HG03095 (cell line): Measurements from ENCODE around the gene KAZN.

ENCODE experiments used
- ATAC-seq: cut with Tn5 transposase; IDR thresholded peaks from one replicate; pipeline ENCODE4 v1.9.1; 2021; ENCODE audit warnings: moderate library complexity; ENCODE audit not compliant: unreplicated experiment

Gene KAZN

GRCh38 chr1:14784790-14785773, 186.6 kb downstream of the KAZN start:
- no peak for ATAC-seq

DNA sequence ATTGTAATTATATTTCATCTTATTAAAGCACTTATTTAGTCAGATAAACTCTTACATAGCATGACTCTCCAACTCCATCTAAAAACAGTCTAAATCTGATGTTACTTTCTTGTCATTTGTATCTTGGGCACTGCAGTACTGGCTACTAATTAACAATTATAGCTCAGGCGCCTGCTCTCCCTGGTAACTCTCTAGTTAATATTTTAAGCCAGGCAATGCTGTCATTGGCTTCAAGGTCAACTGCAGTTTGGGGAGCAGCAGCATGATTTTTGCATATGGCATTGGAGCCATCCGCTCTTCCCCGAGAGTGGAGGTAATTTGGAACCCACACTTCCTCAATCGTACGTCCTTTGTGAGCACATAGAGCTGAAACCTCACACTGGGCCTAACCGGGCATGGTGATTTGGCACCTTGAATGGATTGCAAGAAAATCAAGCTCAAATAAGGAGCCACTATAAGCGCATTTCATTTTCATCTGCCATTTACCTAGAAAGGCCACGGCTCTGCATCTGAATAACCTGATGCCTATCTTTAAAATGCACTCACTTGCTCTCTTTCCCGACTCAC, 187.7 kb downstream of the KAZN start:
- no peak for ATAC-seq

- no peak for ATAC-seq
These were observed 188.2 kb downstream of the KAZN start for GRCh38 chr1:14786681-14787080.

GRCh38 chr1:14787604-14788003, 189.1 kb downstream of the KAZN start:
- no peak for ATAC-seq

DNA sequence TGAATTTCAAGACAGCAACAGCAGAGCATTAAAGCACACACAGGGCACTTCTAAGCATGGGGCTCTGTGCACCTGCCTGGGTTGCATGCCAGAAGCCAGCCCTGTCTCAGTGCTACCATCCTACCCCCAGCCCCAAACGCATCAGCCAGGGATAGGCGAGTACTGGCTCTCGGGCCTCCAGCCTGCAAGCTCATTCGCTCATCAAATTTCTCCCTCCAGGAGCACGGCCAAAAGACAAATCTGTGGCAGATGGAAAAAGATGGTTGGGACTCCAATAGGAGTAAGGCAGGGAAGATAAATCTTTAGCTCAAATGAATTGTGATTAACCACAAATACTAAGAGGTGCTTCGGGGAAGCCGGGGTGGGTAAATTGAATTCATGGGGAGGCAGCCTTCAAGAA, 189.6 kb downstream of the KAZN start:
- no peak for ATAC-seq

GRCh38 chr1:14790982-14791381, 192.5 kb downstream of the KAZN start:
- ATAC-seq = no peak

DNA sequence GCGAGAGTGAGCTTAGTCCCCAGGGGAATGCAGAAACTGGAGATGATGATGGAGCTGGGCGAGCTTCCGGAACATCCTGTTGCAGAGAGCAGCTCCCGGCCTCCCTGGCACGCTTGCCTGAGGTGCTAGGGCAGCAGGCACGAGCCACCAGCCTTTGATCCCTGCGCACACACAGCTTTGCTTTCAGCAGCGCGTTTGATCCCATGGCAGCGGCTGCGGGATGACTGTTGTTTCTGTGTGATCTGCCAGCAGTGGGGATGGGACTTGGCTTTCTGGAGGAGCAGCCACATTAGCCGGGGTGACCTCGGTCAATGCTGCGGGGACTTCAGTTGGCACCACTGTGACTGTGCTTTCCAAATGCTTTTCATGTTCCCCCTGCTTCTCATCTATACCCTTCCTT, 193.2 kb downstream of the KAZN start:
- no peak for ATAC-seq

DNA sequence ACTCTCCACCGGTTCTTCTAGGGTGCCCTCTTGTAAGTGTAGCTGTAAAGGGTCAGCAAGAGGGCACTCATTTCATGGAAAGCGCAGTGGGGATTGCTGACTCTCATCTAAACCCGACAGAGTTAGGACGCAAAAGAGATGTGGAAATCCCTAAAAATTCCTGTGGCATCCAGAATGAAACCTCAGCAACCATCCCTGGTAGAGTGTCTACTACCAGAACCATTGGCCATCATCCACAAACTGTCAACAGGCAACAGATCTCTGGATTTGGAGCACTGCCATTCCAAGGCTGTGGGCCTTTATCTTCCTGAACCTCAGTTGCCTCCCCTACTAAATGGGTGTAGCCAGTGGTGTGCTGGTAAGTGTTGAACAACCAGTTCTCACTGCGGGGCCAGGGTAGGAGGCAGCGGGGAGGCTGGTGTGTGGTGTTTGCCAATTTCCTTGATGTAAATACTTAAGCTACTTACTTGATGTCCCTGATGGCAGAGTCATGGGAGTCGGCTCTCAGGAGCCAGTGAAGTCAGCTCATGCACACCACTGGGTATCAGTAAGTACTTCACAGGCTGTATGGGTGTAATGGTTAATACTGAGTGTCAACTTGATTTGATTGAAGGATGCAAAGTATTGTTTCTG, 195.8 kb downstream of the KAZN start:
- no peak for ATAC-seq

DNA sequence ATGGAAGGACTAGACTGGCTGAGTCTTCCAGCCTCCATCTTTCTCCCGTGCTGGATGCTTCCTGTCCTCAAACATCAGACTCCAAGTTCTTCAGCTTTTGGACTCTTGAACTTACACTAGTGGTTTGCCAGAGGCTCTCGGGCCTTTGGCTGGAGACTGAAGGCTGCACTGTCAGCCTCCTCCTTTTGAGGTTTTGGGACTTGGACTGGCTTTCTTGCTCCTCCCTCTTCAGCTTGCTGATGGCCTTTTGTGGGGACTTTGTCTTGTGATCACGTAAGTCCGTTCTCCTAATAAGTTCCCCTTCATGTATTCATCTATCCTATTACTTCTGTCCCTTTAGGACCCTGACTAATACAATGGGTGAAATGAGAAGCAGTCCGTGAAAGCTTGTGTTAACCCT, 196.4 kb downstream of the KAZN start:
- no peak for ATAC-seq

GRCh38 chr1:14795589-14795988, 197.1 kb downstream of the KAZN start:
- ATAC-seq = no peak

DNA sequence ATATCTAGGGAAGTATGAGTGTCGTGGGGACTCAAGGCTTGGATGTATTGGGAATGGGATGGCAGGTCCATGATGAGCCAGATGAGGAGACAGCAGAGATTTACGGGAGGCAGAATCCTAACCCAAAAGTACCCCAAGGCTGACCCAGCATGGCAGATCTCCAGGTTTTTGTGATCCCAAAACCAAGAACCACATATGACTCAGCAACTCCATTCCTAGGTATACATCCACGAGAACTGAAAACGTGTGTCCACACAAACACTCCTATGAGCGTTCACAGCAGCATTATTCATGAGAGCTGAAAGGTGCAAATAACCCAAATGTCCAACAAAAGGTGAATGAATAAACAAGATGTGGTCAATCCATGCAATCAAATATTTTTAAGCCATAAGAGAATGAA, 201.5 kb downstream of the KAZN start:
- ATAC-seq = no peak

- ATAC-seq = no peak
These were observed 202.1 kb downstream of the KAZN start for GRCh38 chr1:14800500-14801076.

GRCh38 chr1:14803002-14803789, 204.7 kb downstream of the KAZN start:
- no peak for ATAC-seq

- ATAC-seq = no peak
These were observed 206.1 kb downstream of the KAZN start for GRCh38 chr1:14804626-14805025.

DNA sequence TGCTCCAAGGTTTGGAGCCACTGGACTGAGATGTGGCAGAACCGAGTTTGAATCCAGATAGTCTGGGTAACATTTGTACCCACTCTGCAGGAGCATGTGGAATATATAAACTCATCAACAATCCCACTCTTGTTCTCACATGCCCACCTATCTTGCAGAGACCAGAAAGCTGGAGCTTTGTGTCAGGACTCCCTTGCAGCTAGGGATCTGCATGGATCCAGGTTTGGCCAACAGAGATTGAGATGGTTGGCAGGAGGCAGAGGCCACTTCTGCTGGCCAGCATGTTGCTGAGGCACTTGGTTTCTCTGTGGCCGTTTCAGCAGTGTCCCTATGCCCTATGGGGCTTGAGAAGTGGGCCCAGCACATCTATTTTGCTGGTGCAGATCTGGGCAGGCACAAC, 208.3 kb downstream of the KAZN start:
- ATAC-seq = no peak

DNA sequence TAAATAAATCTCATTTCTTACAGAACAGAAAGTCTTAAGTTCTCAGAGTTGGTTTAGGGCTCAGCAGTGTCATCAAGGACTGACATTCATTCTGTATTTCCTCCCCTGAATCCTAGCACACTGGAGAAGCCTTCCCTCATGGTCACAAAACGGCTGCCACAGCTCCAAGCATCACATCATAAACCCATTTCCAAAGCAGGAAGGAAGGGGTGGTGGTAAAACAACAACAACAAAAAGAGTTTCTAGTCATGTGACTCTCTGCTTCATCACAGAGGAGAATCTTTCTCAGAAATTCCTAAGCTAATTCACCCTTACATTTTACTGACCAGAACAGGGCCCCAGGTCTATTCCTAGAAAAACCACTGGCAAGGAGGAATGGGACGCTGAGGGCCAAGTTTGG, 210.3 kb downstream of the KAZN start:
- no peak for ATAC-seq

GRCh38 chr1:14809191-14809981, 210.9 kb downstream of the KAZN start:
- no peak for ATAC-seq

GRCh38 chr1:14810595-14811361, 212.3 kb downstream of the KAZN start:
- ATAC-seq = no peak

GRCh38 chr1:14811573-14811972, 213.1 kb downstream of the KAZN start:
- no peak for ATAC-seq
